ENCODE measurements around the gene GULP1. TPM values are rescaled to one million over a fixed set of nuclear protein-coding genes. Genes with fewer than 3 reads are reported as not detected.

The GULP1 gene
- polyA plus RNA-seq, 1 donor from 2014 or later = 10.2 TPM

- Histone ChIP-seq H3K4me2 (ENCODE audit: low read length) (no peak overlapping the region), H3K27ac (ENCODE audit: low read length) (no peak overlapping the region), H3K9me2 (ENCODE audit: insufficient read depth, low read length) (no peaks in the 10 kb centered on the region), H3F3A (ENCODE audit: insufficient read depth, low read length, poor library complexity, severe bottlenecking) (no peaks in the 10 kb centered on the region), H3K9me3 (ENCODE audit: low read length) (no peaks in the 10 kb centered on the region), H3K36me3 (ENCODE audit: insufficient read depth, low read length) (no peaks in the 10 kb centered on the region), H2AFZ (ENCODE audit: low read depth, low read length) (no peak overlapping the region), H3K4me3 (ENCODE audit: low read length) (no peak overlapping the region), H3K27me3 (ENCODE audit: insufficient read depth, low read depth, low read length) (no peaks in the 10 kb centered on the region), H4K20me1 (ENCODE audit: insufficient read depth) (no peaks in the 10 kb centered on the region), H3K79me2 (replicated peaks; ENCODE audit: insufficient read depth, low read length) (no peaks in the 10 kb centered on the region), H3K9ac (ENCODE audit: low read length) (no peak overlapping the region)
- TF ChIP-seq RAD21 (conservative IDR thresholded peaks at IDR 0.05) (no peak), POLR2AphosphoS5 (IDR thresholded peaks at IDR 0.05) (no peak)
Measured at GRCh38 chr2:188345020-188345419, 53.3 kb downstream of the GULP1 start.

GRCh38 chr2:188345426-188345825 is 53.8 kb downstream of the GULP1 start:
- H3K4me3 ChIP-seq (ENCODE audit: low read length) = no peak overlapping the region
- no peak overlapping the region for H3K27ac ChIP-seq (ENCODE audit: low read length)
- no peaks in the 10 kb centered on the region for H3K9me3 ChIP-seq (ENCODE audit: low read length)
- H2AFZ ChIP-seq (ENCODE audit: low read depth, low read length) = no peak overlapping the region
- no peak overlapping the region for H3K4me2 ChIP-seq (ENCODE audit: low read length)
- H3F3A ChIP-seq (ENCODE audit: insufficient read depth, low read length, poor library complexity, severe bottlenecking) = no peaks in the 10 kb centered on the region
- no peaks in the 10 kb centered on the region for H4K20me1 ChIP-seq (ENCODE audit: insufficient read depth)
- H3K27me3 ChIP-seq (ENCODE audit: insufficient read depth, low read depth, low read length) = no peaks in the 10 kb centered on the region
- no peaks in the 10 kb centered on the region for H3K36me3 ChIP-seq (ENCODE audit: insufficient read depth, low read length)
- H3K79me2 ChIP-seq (replicated peaks; ENCODE audit: insufficient read depth, low read length) = no peaks in the 10 kb centered on the region
- H3K9me2 ChIP-seq (ENCODE audit: insufficient read depth, low read length) = no peaks in the 10 kb centered on the region
- no peak overlapping the region for H3K9ac ChIP-seq (ENCODE audit: low read length)
- TF ChIP-seq RAD21 (conservative IDR thresholded peaks at IDR 0.05) (no peak), EZH2 (IDR thresholded peaks at IDR 0.05; ENCODE audit: borderline replicate concordance, insufficient read depth, low read length, poor library complexity, severe bottlenecking) (no peak), TAF1 (IDR thresholded peaks at IDR 0.05; ENCODE audit: low read depth) (no peak), SMC3 (conservative IDR thresholded peaks at IDR 0.05; ENCODE audit: poor library complexity) (no peak), REST (IDR thresholded peaks at IDR 0.05; ENCODE audit: borderline replicate concordance) (no peak), MXI1 (conservative IDR thresholded peaks at IDR 0.05; ENCODE audit: poor library complexity, severe bottlenecking) (no peak)

- Histone ChIP-seq H3K9ac (ENCODE audit: low read length) (no peak overlapping the region), H4K20me1 (ENCODE audit: insufficient read depth) (no peaks in the 10 kb centered on the region), H3K9me3 (ENCODE audit: low read length) (no peaks in the 10 kb centered on the region), H3K27ac (ENCODE audit: low read length) (no peak overlapping the region), H3K27me3 (ENCODE audit: insufficient read depth, low read depth, low read length) (no peaks in the 10 kb centered on the region), H3K36me3 (ENCODE audit: insufficient read depth, low read length) (no peaks in the 10 kb centered on the region), H3K79me2 (replicated peaks; ENCODE audit: insufficient read depth, low read length) (peaks cover 4% of the 10 kb centered on the region), H2AFZ (ENCODE audit: low read depth, low read length) (no peak overlapping the region), H3F3A (ENCODE audit: insufficient read depth, low read length, poor library complexity, severe bottlenecking) (no peaks in the 10 kb centered on the region), H3K4me3 (ENCODE audit: low read length) (no peak overlapping the region), H3K9me2 (ENCODE audit: insufficient read depth, low read length) (no peaks in the 10 kb centered on the region), H3K4me2 (ENCODE audit: low read length) (no peak overlapping the region)
- no peak for TF ChIP-seq EZH2 (IDR thresholded peaks at IDR 0.05; ENCODE audit: borderline replicate concordance, insufficient read depth, low read length, poor library complexity, severe bottlenecking)
Measured at GRCh38 chr2:188345831-188346458, 54.3 kb downstream of the GULP1 start.

Measured in neural cell (in vitro differentiated cells).